ENCODE results near the gene HDAC2.
A peak's percentile ranks its signal among the peaks of the same experiment; 100 is the strongest.
"Not testable (repeated sequence)": the region's sequence is repeated elsewhere in the genome, so short reads cannot be mapped to it uniquely, and the experiment has no call there.

HDAC2 gene

GRCh38 chr6:113970805-113971676 is at the start of gene HDAC2:
Gene HDAC2 (minus strand): TSS chr6:113971148. CDS start chr6:113970908, 240 bp downstream.
- no peak for TF ChIP-seq CTCF (IDR thresholded peaks at IDR 0.05; ENCODE audit: low read depth, low read length)

GRCh38 chr6:114020196-114020595 is 49.2 kb upstream of the HDAC2 start:
- TF ChIP-seq CTCF (IDR thresholded peaks at IDR 0.05; ENCODE audit: low read depth, low read length) = no peak
- no peak overlapping the region for H3K4me3 ChIP-seq (ENCODE audit: low read depth, low read length)

More at GRCh38 chr6:113970805-113971676, at the start of gene HDAC2:
- H3K4me3 ChIP-seq (ENCODE audit: low read depth, low read length) = peak within 1 kb of the TSS; percentile 94

GRCh38 chr6:114017146-114017545 is 46.2 kb upstream of the HDAC2 start:
- not testable (repeated sequence) for H3K4me3 ChIP-seq (ENCODE audit: low read depth, low read length)

- H3K4me3 ChIP-seq (ENCODE audit: low read depth, low read length) = not testable (repeated sequence)
Measured at GRCh38 chr6:114014106-114014505, 43.2 kb upstream of the HDAC2 start.

GRCh38 chr6:114011486-114011885 is 40.5 kb upstream of the HDAC2 start:
- not testable (repeated sequence) for H3K4me3 ChIP-seq (ENCODE audit: low read depth, low read length)

GRCh38 chr6:114010540-114010939 is 39.6 kb upstream of the HDAC2 start:
- TF ChIP-seq CTCF (IDR thresholded peaks at IDR 0.05; ENCODE audit: low read depth, low read length) = no peak
- no peak overlapping the region for H3K4me3 ChIP-seq (ENCODE audit: low read depth, low read length)

GRCh38 chr6:114009192-114009591 is 38.2 kb upstream of the HDAC2 start:
- no peak for TF ChIP-seq CTCF (IDR thresholded peaks at IDR 0.05; ENCODE audit: low read depth, low read length)
- H3K4me3 ChIP-seq (ENCODE audit: low read depth, low read length) = no peak overlapping the region

- H3K4me3 ChIP-seq (ENCODE audit: low read depth, low read length) = peak overlapping the region; percentile 17; the same call in 1 of the 2 replicates
- no peak for TF ChIP-seq CTCF (IDR thresholded peaks at IDR 0.05; ENCODE audit: low read depth, low read length)
Measured at GRCh38 chr6:114008331-114008730, 37.4 kb upstream of the HDAC2 start.

GRCh38 chr6:114007516-114007915 is 36.6 kb upstream of the HDAC2 start:
- H3K4me3 ChIP-seq (ENCODE audit: low read depth, low read length) = no peak overlapping the region
- no peak for TF ChIP-seq CTCF (IDR thresholded peaks at IDR 0.05; ENCODE audit: low read depth, low read length)
